ENCODE data around the gene WNT5B.
"Not testable (repeated sequence)": the region's sequence is repeated elsewhere in the genome, so short reads cannot be mapped to it uniquely, and the experiment has no call there.

Gene WNT5B

DNA sequence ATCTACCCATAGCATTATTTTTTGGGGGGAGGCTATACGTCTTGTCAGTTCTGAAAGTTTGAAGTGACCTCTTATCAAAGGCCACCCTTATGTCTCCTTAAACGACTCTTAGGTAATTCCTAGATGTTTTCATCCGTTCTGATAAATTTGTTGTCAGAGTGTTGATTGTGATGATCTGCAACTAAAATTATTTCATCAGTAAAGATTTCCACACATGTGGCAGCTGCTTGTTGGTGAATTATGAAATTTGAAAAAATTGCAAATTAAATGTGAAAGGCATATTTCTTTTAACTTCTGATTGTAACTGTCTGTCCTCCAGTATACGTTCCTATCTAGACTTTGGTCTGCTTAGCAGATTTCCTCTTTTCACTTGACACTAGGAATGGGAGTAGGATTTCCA, 63.2 kb downstream of the WNT5B start:
- DNase-seq = no peak

DNA sequence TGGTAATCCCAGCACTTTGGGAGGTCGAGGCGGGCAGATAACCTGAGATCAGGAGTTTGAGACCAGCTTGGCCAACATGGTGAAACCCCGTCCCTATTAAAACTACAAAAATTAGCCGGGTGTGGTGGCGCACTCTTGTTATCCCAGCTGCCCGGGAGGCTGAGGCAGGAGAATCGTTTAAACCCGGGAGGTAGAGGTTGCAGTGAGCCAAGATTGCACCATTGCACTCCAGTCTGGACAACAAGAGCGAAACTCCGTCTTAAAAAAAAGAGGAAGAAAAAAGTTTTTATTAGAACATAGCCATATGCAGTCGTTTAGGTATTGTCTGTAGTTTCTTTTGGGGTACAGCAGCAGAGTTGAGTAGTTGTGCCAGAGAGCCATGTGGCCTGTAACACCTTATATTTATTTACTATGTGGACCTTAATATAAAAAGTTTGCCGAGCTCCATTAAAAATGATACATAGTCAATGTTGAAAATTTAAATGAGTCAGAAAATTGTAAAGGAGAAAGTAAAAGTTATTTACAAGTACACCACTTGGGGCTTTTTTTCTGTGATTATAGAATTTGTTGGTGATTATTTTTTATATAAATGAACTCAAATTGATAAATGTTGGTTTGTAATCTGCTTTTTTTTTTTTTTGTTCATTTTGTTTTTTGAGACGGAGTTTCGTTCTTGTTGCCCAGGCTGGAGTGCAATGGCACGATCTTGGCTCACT, 64.0 kb downstream of the WNT5B start:
- no peak for DNase-seq

DNA sequence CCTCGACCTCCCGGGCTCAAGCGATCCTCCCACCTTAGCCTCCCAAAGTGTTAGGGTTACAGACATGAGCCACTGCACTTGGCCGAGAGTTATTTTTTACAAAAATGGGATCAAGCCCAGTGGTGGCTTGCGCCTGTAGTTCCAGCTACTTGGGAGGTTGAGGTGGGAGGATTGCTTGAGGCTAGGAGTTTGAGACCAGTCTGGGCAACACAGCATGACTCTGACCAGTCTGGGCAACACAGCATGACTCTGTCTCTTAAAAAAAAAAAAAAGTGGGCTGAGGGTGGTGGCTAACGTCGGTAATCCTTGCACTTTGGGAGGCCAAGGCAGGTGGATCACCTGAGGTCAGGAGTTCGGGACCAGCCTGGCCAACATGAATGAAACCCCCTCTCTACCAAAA, 66.1 kb downstream of the WNT5B start:
- DNase-seq = not testable (repeated sequence)

DNA sequence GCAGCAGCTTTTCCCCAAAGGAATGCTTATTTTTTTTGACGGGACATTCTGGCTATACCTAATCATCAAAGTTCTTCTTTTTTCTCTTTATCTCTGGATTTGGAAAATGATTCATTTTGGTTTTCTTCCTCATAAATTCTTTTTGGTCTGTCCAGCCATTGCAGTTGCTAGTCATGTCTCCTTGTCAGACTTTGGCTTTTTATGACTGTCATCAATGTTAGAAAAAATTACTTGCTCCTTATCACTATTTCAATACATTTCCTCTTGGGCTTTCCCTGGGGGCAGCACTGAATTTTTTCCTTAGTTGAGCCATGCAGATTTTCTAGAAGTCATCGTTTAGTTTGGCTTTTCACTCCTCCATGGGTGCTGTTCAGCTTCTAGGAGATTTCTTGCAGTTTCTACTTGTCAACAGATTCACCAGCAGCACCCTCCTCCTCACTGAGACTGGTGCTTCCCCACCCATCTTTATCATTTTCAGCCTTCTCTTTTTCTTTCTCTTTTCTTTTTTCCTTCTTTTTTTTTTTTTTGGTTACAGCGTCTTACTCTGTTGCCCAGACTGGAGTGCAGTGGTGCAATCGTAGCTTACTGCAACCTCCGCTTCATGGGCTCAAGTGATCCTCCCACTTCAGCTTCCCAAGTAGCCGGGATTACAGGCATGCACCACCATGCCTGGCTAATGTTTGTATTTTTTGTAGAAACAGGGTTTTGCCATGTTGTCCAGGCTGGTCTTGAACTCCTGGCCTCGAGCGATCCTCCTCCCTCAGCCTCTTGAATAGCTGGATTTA, 67.0 kb downstream of the WNT5B start:
- no peak for DNase-seq

DNA sequence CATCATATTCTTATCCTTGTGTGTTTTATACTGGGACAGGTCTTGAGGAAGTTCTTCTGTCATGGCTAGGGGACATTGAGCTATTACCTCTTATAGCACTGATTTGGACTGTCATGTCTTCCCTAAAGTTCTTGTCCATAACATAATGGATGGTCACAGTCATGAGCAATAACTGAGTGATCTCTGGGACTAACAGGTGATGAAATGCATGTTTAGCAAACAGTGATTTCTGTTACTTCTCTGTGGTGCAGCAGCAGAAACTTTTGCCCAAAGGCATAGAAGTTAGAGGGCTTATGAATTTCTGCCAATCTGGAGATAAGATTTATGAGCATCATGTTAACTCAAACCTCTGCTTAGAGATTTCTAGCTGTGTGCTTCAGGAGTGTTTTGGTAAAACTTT, 67.8 kb downstream of the WNT5B start:
- DNase-seq = no peak
